DOHH2 (cell line): Measurements from ENCODE around the gene SPON2.

ENCODE experiments used
- H3F3A ChIP-seq: fragments of 200-600 bp; sonication (generic), shearing (Covaris generic); 2 replicates; pipeline ENCODE4 v1.6.0; 2016; ENCODE audit warnings: antibody characterized with exemption, mild to moderate bottlenecking; ENCODE audit not compliant: control insufficient read depth, insufficient read depth
- H3K27ac ChIP-seq: fragments of 200-600 bp; sonication (generic); 2 replicates; pipeline ENCODE4 v1.5.1; 2014; ENCODE audit warnings: low read depth, mild to moderate bottlenecking, low read length, moderate library complexity
- H3K27me3 ChIP-seq: fragments of 200-600 bp; sonication (generic); 2 replicates; pipeline ENCODE4 v1.6.1; 2014; ENCODE audit warnings: mild to moderate bottlenecking, low read length, mixed read lengths; ENCODE audit not compliant: control insufficient read depth
- H3K36me3 ChIP-seq: fragments of 200-600 bp; sonication (generic); 2 replicates; pipeline ENCODE4 v1.6.1; 2014; ENCODE audit warnings: mild to moderate bottlenecking, low read length, moderate library complexity, mixed read lengths; ENCODE audit not compliant: control insufficient read depth
- H3K4me1 ChIP-seq: fragments of 200-600 bp; sonication (generic); 2 replicates; pipeline ENCODE4 v1.6.1; 2014; ENCODE audit warnings: mild to moderate bottlenecking, low read length, mixed read lengths; ENCODE audit not compliant: control insufficient read depth
- H3K4me2 ChIP-seq: fragments of 200-600 bp; sonication (generic); 2 replicates; pipeline ENCODE4 v1.6.0; 2014; ENCODE audit warnings: mild to moderate bottlenecking, low read length, moderate library complexity
- H3K4me3 ChIP-seq: fragments of 200-600 bp; sonication (generic); 2 replicates; pipeline ENCODE4 v1.5.1; 2014; ENCODE audit warnings: mild to moderate bottlenecking, low read length, mixed read lengths
- H3K79me2 ChIP-seq: fragments of 200-600 bp; sonication (generic); 2 replicates; pipeline ENCODE4 v1.6.1; 2014; ENCODE audit warnings: mild to moderate bottlenecking, low read length, mixed read lengths; ENCODE audit not compliant: control insufficient read depth
- H3K9me2 ChIP-seq: fragments of 200-600 bp; sonication (generic); replicated peaks from 2 replicates; pipeline ENCODE4 v1.6.1; 2014; ENCODE audit warnings: mild to moderate bottlenecking, low read length, mixed read lengths; ENCODE audit not compliant: control insufficient read depth
- H3K9me3 ChIP-seq: fragments of 200-600 bp; sonication (generic); 2 replicates; pipeline ENCODE4 v1.6.1; 2014; ENCODE audit warnings: antibody characterized with exemption, low read length, mixed read lengths; ENCODE audit not compliant: control insufficient read depth, insufficient read depth
- H4K20me1 ChIP-seq: fragments of 200-600 bp; sonication (generic); 2 replicates; pipeline ENCODE4 v1.6.0; 2014; ENCODE audit warnings: low read depth, mild to moderate bottlenecking, antibody characterized with exemption, low read length, moderate library complexity; ENCODE audit not compliant: control insufficient read depth, insufficient read depth
- EZH2phosphoT487 ChIP-seq: fragments of 200-600 bp; sonication (generic); IDR thresholded peaks from 2 replicates; pipeline ENCODE4 v1.6.1; 2017; ENCODE audit warnings: borderline replicate concordance, mild to moderate bottlenecking, antibody characterized with exemption, low read length, moderate library complexity, mixed read lengths
- TF ChIP-seq, protein P1 (sequence below): fragments of 200-600 bp; sonication (generic); IDR thresholded peaks from one replicate; pipeline ENCODE4 v1.5.1; 2014; ENCODE audit warnings: antibody characterized with exemption, mild to moderate bottlenecking, low read depth, low read length; ENCODE audit not compliant: poor library complexity, severe bottlenecking

The SPON2 gene

DNA sequence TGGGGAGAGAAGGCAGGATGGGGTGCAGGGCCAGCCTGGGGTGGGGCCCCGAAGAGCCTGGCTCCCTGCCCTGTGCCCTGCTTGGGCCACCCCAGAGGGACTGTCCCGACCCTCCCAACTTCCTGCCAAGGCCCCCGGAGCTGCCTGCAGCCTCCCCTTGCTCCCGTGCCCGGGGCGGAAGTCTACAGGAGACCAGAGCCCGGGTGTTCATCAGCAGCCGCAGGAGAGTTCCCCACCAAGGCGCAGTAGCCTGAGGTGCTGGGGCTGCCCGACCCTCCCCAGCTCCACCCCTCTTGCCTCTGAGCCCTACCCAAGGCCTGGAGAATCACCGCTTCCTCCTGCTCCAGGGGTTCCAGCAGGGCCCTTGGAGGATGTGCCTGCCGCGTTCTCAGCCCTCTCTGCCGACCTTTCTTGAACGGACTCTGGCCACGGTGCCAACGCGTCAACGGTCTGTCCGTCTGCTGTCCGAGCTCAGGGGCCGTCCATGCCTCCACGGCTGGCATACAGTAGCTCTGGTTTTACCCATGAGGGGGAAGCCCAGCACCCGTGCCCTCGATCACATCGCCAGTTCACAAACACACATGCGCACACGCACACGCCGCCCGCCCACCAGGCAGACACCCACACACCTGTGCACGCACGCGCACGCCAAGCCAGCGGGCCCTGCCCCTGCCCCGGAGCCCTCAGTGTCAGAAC, 36.0 kb upstream of the SPON2 start:
- H3F3A ChIP-seq, result peaks cover 9% of the 10 kb centered on the region
- TF ChIP-seq EZH2phosphoT487, result no peak
- TF ChIP-seq, protein P1, sequence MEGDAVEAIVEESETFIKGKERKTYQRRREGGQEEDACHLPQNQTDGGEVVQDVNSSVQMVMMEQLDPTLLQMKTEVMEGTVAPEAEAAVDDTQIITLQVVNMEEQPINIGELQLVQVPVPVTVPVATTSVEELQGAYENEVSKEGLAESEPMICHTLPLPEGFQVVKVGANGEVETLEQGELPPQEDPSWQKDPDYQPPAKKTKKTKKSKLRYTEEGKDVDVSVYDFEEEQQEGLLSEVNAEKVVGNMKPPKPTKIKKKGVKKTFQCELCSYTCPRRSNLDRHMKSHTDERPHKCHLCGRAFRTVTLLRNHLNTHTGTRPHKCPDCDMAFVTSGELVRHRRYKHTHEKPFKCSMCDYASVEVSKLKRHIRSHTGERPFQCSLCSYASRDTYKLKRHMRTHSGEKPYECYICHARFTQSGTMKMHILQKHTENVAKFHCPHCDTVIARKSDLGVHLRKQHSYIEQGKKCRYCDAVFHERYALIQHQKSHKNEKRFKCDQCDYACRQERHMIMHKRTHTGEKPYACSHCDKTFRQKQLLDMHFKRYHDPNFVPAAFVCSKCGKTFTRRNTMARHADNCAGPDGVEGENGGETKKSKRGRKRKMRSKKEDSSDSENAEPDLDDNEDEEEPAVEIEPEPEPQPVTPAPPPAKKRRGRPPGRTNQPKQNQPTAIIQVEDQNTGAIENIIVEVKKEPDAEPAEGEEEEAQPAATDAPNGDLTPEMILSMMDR, result no peak
- H3K27ac ChIP-seq, result no peak overlapping the region
- peaks cover 67% of the 10 kb centered on the region for H3K36me3 ChIP-seq
- no peaks in the 10 kb centered on the region for H3K9me3 ChIP-seq
- no peaks in the 10 kb centered on the region for H3K27me3 ChIP-seq
- H3K9me2 ChIP-seq, result no peaks in the 10 kb centered on the region
- peaks cover 5% of the 10 kb centered on the region for H3K79me2 ChIP-seq
- H3K4me1 ChIP-seq, result peaks cover 22% of the 10 kb centered on the region
- H4K20me1 ChIP-seq, result no peaks in the 10 kb centered on the region
- H3K4me2 ChIP-seq, result no peak overlapping the region
- H3K4me3 ChIP-seq, result no peak overlapping the region

DNA sequence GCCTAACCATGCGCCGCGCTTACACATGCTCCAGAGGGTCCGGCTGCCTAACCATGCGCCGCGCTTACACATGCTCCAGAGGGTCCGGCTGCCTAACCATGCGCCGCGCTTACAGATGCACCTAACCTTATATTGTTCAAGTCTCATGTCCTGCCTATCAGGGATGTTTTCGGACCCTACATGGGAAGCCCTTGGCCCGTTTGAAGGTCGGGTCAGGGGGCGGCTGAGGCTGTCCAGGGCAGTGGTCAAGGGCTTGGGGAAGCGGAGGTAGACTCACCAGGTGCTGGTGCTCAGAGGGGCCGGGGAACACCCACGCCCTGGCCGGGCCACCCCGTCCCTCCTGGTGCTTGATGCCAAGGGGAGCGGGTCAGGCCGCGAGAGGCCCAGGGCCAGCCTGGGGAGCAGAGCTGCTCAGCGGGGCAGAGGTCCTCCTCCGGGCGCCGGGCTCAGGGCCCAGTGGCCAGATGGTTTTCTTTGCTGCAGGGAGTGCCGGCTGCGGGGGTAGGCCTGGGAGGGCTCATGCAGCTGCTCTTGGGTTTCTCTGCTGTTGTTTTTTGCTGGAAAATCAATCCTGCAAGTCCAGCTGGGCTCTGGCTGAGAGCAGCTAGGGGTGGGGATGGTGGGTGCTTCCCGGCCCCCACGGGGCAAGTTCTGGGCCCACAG, 35.4 kb upstream of the SPON2 start:
- Histone ChIP-seq H3K4me1 (peaks cover 29% of the 10 kb centered on the region), H3K36me3 (peaks cover 65% of the 10 kb centered on the region), H3K4me2 (no peak overlapping the region), H3K9me3 (no peaks in the 10 kb centered on the region), H3K27ac (no peak overlapping the region), H3F3A (peaks cover 16% of the 10 kb centered on the region), H3K79me2 (no peaks in the 10 kb centered on the region), H3K4me3 (no peak overlapping the region), H4K20me1 (no peaks in the 10 kb centered on the region), H3K27me3 (no peaks in the 10 kb centered on the region), H3K9me2 (no peaks in the 10 kb centered on the region)
- TF ChIP-seq EZH2phosphoT487, result no peak
- TF ChIP-seq, protein P1, result no peak

DNA sequence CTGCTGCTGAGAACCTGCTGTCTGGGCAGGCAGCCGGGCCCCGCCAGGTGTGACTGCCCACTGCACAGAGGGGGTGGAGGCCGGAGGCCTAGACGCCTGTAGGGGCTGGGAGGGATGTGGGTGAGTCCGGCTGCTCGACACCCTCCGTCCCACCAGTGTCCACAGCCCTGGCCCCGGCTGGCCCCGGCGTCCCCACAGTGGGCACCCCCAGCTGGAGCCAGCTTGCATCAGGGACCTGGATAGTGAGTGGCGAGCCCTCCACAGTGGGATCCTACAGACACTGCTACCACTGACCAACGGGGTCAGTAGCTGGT, 34.7 kb upstream of the SPON2 start:
- Histone ChIP-seq H3K4me3 (no peak overlapping the region), H3K36me3 (peaks cover 59% of the 10 kb centered on the region), H3K9me3 (no peaks in the 10 kb centered on the region), H3K27ac (no peak overlapping the region), H3K9me2 (no peaks in the 10 kb centered on the region), H3K79me2 (no peaks in the 10 kb centered on the region), H3K4me2 (no peak overlapping the region), H4K20me1 (no peaks in the 10 kb centered on the region), H3K4me1 (peaks cover 36% of the 10 kb centered on the region), H3K27me3 (no peaks in the 10 kb centered on the region), H3F3A (peaks cover 20% of the 10 kb centered on the region)
- TF ChIP-seq EZH2phosphoT487, result no peak
- TF ChIP-seq, protein P1, result no peak
